NB4 (cell line): ENCODE data around the gene NKD1.

ENCODE experiments used
- DNase-seq: peaks from one replicate; pipeline ENCODE4 v3.0.0; 2010; ENCODE audit warnings: low read depth
- H3K4me3 ChIP-seq: one replicate; pipeline ENCODE4 v1.5.1; 2011; ENCODE audit warnings: mild to moderate bottlenecking, low read depth, low read length, moderate library complexity
- MYC ChIP-seq: IDR thresholded peaks from 2 replicates; pipeline ENCODE4 v1.6.1; 2011; ENCODE audit warnings: low read depth, low read length
- POLR2A ChIP-seq: IDR thresholded peaks from 2 replicates; pipeline ENCODE4 v1.6.1; 2011; ENCODE audit warnings: mild to moderate bottlenecking; ENCODE audit not compliant: insufficient read length; ENCODE audit errors: extremely low read depth
- TF ChIP-seq, protein P1 (sequence below): IDR thresholded peaks from one replicate; pipeline ENCODE4 v1.5.1; 2012; ENCODE audit warnings: low read depth, low read length
- TF ChIP-seq, protein P2 (sequence below): IDR thresholded peaks from 2 replicates; pipeline ENCODE4 v1.6.1; 2011; ENCODE audit warnings: low read depth, low read length

The NKD1 gene

DNA sequence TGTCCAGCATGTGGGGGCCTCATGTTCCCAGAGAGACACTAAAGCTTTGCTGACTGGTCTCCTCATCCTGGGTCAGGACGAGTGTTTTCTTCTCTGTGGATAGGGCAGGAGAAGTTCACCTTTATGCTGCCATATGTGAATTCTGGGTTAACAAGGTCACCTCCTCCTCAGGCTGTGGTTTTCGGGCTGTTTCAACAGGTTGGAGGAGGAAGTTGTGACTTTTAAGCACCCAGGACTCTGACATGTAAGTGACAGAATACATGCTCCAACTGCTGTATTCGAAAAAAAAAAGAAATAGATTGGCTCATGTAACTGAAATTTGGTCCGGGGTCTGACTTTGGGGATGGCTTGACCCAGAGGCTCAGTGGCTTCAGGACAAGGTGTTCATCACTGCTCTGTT is 78.7 kb downstream of the NKD1 start:
- TF ChIP-seq, protein P1, sequence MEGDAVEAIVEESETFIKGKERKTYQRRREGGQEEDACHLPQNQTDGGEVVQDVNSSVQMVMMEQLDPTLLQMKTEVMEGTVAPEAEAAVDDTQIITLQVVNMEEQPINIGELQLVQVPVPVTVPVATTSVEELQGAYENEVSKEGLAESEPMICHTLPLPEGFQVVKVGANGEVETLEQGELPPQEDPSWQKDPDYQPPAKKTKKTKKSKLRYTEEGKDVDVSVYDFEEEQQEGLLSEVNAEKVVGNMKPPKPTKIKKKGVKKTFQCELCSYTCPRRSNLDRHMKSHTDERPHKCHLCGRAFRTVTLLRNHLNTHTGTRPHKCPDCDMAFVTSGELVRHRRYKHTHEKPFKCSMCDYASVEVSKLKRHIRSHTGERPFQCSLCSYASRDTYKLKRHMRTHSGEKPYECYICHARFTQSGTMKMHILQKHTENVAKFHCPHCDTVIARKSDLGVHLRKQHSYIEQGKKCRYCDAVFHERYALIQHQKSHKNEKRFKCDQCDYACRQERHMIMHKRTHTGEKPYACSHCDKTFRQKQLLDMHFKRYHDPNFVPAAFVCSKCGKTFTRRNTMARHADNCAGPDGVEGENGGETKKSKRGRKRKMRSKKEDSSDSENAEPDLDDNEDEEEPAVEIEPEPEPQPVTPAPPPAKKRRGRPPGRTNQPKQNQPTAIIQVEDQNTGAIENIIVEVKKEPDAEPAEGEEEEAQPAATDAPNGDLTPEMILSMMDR = no peak
- 0 out of 2 replicates have a peak, but pooled peaks have one; percentile 6 for TF ChIP-seq MYC
- DNase-seq = peak; percentile 69
- no peak overlapping the region for H3K4me3 ChIP-seq

DNA sequence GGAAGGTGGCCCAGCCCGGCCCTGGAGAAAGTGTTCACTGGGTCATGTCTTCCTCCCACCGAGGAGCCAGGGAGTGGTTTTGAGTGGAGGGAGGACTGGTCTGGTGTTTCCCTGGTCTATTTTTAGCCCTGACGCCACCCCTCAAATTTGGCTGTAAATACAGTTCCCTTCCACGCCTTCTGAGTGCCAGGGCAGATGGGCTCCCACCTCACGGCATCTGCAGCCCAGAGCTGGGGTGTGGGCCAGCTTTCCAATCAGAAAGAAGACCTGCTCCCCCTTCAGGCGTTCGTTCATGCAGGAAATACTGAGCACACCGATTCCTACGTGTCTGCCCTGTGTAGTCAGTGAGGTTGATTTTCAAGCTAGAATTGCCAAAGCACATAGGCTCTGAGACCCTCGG is 79.2 kb downstream of the NKD1 start:
- TF ChIP-seq POLR2A (no peak), MYC (no peak)
- TF ChIP-seq, protein P1 = peak; percentile 20
- TF ChIP-seq, protein P2, sequence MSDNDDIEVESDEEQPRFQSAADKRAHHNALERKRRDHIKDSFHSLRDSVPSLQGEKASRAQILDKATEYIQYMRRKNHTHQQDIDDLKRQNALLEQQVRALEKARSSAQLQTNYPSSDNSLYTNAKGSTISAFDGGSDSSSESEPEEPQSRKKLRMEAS = no peak
- DNase-seq = peak; percentile 55
- H3K4me3 ChIP-seq = no peak overlapping the region

DNA sequence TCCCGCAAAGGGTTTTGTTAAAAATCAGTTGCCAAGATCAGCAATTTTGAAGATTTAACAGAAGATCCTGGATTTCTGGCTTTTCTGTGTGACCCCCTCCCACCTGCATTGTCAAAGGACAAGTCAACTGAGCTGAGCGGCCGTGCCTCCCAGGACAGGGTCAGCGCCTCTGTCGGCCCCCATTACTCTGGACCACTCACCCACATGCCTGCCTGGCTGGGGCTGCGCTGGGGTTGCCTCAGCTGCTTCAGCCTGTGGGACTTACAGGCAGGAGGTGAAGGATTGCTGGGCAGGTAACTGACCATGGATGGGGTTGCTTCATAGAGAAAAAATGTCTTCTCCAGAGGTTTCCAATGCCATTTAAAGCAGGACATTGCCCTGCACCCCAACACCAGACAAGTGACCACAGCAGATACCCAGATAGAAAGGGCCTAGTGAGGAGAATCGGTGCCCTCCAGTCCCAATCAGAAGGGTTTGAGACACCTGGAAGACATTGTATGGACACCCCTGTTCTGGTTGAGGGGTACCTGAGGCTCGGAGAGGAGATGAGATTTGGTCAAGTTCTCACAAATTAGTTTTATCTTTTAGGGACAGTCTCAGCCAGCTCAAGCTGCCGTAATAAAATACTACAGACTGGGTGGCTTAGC is 80.1 kb downstream of the NKD1 start:
- TF ChIP-seq, protein P2 = no peak
- TF ChIP-seq, protein P1 = no peak
- TF ChIP-seq MYC = no peak
- no peak for TF ChIP-seq POLR2A

DNA sequence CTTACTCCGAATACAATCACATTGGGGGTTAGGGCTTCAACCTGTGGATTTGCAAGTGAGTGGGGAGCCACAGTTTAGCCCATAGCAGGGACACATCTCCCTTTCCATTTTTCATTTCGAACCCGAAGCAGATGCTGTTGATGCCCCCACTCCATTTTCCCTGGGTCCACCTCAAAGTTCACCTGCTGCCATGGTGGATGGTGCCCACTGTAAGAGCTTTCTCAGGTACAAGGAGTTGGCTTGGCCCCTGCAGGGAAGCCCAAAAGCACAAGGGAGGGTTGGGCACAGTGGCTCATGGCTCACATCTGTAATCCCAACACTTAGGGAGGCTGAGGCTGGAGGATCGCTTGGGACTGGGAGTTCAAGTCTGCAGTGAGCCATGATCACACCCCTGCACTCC is 81.1 kb downstream of the NKD1 start:
- TF ChIP-seq POLR2A = no peak
- no peak for TF ChIP-seq MYC
- TF ChIP-seq, protein P2 = no peak
- TF ChIP-seq, protein P1 = no peak
- H3K4me3 ChIP-seq = no peak overlapping the region
- no peak for DNase-seq

More for the DNA sequence above, 80.1 kb downstream of the NKD1 start:
- DNase-seq = no peak
- H3K4me3 ChIP-seq = no peak overlapping the region

DNA sequence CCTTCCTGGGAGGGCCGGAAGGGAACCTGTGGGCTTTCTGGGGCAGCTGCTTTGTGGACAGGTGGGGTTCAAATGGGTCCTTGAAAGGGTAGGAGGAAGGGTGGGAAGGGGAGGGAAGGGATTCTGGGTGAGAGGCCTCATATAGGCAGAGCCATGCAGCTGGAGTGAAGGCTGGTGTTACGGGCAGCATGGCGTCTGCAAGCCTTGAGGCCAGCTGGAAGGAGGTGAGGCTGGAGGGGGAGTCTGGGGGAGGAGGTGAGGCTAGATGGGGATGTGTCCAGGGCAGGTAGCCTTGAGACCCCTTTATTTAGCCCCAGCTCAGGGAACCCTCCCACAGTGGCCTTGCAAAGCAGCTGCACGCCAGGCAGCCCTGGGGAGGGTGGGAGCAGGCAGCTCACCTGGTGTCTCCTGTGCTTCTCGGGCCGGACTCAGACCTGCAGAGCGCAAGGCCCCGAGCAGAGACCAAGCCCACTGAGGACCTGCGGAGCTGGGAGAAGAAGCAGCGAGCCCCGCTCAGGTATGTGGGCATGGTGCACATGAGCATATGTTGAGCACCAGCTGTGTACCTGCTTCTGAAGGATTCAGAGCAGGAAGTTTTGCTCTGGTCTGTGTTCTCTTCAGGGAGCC is 82.3 kb downstream of the NKD1 start:
- no peak for DNase-seq
- TF ChIP-seq, protein P1 = no peak
- no peak for TF ChIP-seq POLR2A
- no peak for TF ChIP-seq MYC
- TF ChIP-seq, protein P2 = no peak
- no peak overlapping the region for H3K4me3 ChIP-seq
